Activated naive CD4-positive, alpha-beta T cell treated with anti-CD3 and anti-CD28 coated beads for 36 hours (primary cell): Measurements from ENCODE around the gene CRACR2B. TPM values are rescaled to one million over a fixed set of nuclear protein-coding genes. Genes with fewer than 3 reads are reported as not detected.
A peak's percentile ranks its signal among the peaks of the same experiment; 100 is the strongest.

Source experiments
- CTCF ChIA-PET: fragments of 350-600 bp; sonication (Branson Sonifier 250); formaldehyde crosslinking; loops from one replicate; lab custom pipeline; 2021; ENCODE audit warnings: antibody characterized with exemption; lab: Charles Lee
- DNase-seq: peaks from one replicate; pipeline ENCODE4 v3.0.0-alpha.2; 2020
- H3K27ac Mint-ChIP-seq: one replicate; pipeline ENCODE4 v1.8.0; 2021; ENCODE audit warnings: mild to moderate bottlenecking, mixed read lengths
- H3K27me3 Mint-ChIP-seq: one replicate; pipeline ENCODE4 v1.8.0; 2021; ENCODE audit warnings: low read depth, mixed read lengths
- H3K36me3 Mint-ChIP-seq: one replicate; pipeline ENCODE4 v1.8.0; 2021; ENCODE audit warnings: low read depth, mixed read lengths
- H3K4me1 Mint-ChIP-seq: one replicate; pipeline ENCODE4 v1.8.0; 2021; ENCODE audit warnings: low read depth, mixed read lengths
- H3K4me3 Mint-ChIP-seq: one replicate; pipeline ENCODE4 v1.8.0; 2021; ENCODE audit warnings: mild to moderate bottlenecking, moderate library complexity, mixed read lengths
- H3K9me3 Mint-ChIP-seq: one replicate; pipeline ENCODE4 v1.8.0; 2021; ENCODE audit warnings: mixed read lengths
- intact Hi-C: fragments of 100-400 bp; cut with micrococcal nuclease; formaldehyde crosslinking; loops from one replicate; pipeline ENCODE4 v1.15.1; 2023
- total RNA-seq, 2 experiments: library from RNA; stranded (reverse); gene quantifications; one replicate each; pipeline ENCODE4 v1.2.3, GENCODE V29; 2021

CRACR2B gene
- total RNA-seq = under 1 TPM; 0.32 to 0.41 TPM

DNA sequence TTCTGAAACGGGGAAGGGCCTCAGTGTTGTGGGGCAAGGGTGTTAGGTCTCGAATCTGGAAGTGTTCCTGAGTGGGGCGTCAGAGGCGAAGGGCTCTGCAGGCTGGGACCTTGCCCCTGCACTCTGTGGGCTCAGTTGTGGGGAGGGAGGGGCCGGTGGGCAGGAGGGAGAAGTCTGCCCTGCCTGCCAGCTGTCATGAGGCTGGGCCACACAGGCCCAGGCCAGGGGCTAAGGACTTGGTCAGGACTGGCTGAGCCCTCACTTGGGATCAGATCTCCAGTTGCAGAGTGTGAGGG, at the start of gene CRACR2B:
TSS of gene CRACR2B (plus strand) at position 23 of the 296 bp plus-strand sequence. CDS start 689 bp downstream, outside the sequence.
- intact Hi-C loops = no loop called here
- H3K27me3 Mint-ChIP-seq = peaks cover 39% of the 10 kb centered on the region
- CTCF ChIA-PET = no interaction called here
- DNase-seq = no peak
- peak within 1 kb of the TSS; percentile 48 for H3K4me3 Mint-ChIP-seq
- H3K9me3 Mint-ChIP-seq = no peaks in the 10 kb centered on the region
- no peak within 1 kb of the TSS for H3K27ac Mint-ChIP-seq
- H3K4me1 Mint-ChIP-seq = peaks cover 31% of the 10 kb centered on the region
- peaks cover 7% of the 10 kb centered on the region for H3K36me3 Mint-ChIP-seq

DNA sequence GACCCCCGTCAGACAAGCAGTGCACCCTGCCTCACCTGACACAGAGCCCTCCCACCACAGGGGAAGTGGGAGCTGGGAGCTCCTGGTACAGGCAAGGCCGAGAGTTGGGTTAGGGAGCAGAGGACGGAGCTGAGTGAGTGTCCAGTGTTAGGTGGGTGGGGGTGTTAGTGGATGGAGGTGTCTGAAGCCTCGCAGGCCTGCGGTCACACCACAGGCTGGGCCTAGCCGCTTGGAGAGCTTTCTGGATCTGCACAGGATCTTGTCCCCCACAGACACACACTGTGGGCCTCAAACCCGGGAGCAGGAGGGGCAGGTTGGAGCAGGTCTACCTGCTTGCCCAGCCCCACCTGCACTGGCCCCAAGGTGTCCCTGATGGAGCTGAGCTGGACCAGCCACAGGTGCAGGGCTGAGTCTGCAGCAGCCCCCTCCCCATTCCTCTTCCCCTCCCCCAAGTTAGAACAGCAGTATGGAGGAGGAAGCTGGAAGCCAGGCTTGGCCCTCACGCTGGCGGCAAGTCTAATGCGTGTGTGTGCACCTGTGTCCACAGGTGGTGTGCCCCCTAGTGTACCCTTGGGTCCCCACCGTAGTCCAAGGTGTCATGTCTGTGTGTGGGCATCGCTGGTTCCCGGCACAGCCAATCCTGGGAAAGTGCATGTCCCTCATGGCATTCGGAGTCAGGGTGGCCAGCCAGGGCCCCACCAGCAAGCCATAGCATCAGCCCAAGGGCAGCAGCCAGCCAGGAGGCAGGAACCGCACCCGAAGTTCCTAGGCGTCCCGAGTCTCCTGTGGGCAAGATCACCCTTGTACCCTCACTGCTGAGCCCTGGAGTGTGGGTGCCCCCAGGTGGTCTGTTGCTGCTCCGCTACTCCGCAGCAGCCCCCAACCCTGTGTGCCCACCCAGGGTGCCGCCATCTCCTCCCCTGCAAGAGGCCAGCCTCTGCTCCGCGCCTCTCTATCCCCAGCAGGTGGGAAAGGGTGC, 48.5 kb upstream of the CRACR2B start:
- peak overlapping the region; percentile 27 for H3K4me3 Mint-ChIP-seq
- H3K4me1 Mint-ChIP-seq = peaks cover 29% of the 10 kb centered on the region
- peaks cover 9% of the 10 kb centered on the region for H3K36me3 Mint-ChIP-seq
- no peak for DNase-seq
- H3K27ac Mint-ChIP-seq = no peak overlapping the region
- CTCF ChIA-PET = no interaction called here
- no peaks in the 10 kb centered on the region for H3K9me3 Mint-ChIP-seq
- H3K27me3 Mint-ChIP-seq = no peaks in the 10 kb centered on the region
- intact Hi-C loops = no loop called here

DNA sequence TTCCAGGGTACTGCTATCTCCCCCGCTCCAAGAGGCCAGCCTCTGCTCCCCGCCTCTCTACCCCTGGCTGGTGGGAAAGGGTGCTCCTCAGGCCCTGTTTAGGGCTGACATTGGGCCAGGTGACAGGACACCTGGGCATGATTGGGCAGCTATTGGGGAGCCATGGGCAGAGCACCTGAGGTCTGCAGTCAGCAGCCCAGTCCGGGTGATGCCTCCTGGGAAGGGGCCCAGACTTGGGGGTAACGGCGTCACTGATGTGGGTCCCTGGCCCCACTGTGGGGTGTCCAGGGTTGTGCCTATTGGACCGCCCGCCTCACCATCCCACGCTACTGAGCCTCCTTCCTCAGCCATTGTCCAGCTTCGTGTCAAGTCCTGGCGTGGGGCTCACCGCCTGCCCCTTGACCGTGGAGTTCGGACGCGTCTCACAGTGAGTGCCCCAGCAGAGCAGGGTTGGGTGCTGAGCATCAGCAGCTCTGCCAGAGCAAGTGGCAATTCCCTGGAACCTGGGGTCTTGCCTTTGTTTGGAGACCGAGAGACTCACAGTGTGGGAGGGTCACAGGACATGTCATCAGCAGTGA, 47.7 kb upstream of the CRACR2B start:
- no peak overlapping the region for H3K27ac Mint-ChIP-seq
- no peaks in the 10 kb centered on the region for H3K9me3 Mint-ChIP-seq
- peaks cover 9% of the 10 kb centered on the region for H3K36me3 Mint-ChIP-seq
- CTCF ChIA-PET = no interaction called here
- DNase-seq = no peak
- peaks cover 25% of the 10 kb centered on the region for H3K4me1 Mint-ChIP-seq
- intact Hi-C loops = no loop called here
- no peaks in the 10 kb centered on the region for H3K27me3 Mint-ChIP-seq
- peak overlapping the region; percentile 8 for H3K4me3 Mint-ChIP-seq

DNA sequence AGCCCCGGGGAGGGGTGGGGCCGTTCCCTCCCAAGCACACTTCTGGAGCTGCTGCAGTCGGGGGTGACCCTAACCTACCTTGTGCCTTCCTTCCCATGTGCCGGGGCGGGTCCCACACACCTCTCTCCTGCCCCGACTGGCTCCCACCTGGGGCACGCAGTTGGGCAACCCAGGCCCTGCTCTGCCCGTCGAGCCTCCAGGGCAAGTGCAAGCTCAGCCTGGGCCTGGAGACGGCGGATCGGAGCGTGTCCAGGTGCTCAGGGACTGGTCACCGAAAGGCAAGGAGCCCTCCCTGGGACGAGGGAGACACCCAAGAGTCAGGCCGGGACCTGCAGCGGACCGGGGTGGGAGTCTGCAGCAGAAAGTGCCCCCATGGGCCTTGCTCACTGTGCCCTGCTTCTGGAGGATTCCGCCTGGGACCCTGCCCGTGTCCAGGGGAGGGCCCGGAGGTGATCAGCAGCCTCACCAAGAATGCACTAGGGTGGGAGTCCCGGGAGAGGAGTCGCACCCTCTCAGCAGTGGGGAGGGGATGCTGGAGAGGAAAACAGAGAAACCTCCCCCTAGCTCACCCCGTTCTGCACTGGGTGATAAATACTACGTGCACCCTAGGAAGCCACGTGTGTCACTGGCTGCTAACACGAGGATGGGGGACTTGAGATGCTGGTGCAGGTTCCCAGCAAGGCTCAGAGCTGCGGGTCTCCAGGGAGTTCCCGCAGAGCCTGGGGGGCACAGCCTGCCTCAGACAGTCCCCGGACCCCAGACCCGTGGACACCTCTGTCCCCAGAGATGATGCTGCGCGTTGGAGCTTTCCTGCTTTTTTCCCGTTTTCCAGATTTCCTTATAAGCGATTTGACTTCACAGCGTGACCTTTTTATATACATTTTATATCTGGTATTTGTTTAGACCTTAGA, 45.2 kb upstream of the CRACR2B start:
- DNase-seq = no peak
- intact Hi-C loops = no loop called here
- Mint-ChIP-seq H3K4me3 (no peak overlapping the region), H3K27ac (no peak overlapping the region), H3K27me3 (no peaks in the 10 kb centered on the region), H3K9me3 (no peaks in the 10 kb centered on the region), H3K36me3 (peaks cover 6% of the 10 kb centered on the region), H3K4me1 (peaks cover 12% of the 10 kb centered on the region)
- CTCF ChIA-PET = no interaction called here

DNA sequence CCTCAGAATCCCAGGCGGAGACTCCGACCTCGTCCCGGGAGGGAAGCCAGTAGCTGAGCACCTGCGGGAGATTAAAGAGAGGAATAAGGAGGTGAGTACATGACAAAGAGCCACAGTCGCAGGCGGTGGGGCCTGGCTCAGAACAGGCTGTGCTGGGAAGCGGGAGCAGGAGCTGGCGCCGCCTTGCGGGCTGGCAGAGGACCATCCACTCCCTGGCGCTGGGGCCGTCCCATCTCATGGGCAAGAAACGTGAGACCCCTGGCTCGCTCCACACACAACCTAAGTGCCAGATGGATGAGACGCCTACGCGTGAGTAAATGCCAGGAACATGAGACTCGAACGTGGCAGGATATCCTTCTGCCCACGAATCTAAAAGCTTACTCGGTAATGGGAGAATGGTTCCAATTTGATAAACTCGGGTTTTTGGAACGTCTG, 44.1 kb upstream of the CRACR2B start:
- Mint-ChIP-seq H3K27ac (no peak overlapping the region), H3K36me3 (peaks cover 6% of the 10 kb centered on the region), H3K27me3 (no peaks in the 10 kb centered on the region), H3K9me3 (no peaks in the 10 kb centered on the region), H3K4me1 (peaks cover 12% of the 10 kb centered on the region), H3K4me3 (no peak overlapping the region)
- CTCF ChIA-PET = no interaction called here
- DNase-seq = no peak
- intact Hi-C loops = no loop called here

DNA sequence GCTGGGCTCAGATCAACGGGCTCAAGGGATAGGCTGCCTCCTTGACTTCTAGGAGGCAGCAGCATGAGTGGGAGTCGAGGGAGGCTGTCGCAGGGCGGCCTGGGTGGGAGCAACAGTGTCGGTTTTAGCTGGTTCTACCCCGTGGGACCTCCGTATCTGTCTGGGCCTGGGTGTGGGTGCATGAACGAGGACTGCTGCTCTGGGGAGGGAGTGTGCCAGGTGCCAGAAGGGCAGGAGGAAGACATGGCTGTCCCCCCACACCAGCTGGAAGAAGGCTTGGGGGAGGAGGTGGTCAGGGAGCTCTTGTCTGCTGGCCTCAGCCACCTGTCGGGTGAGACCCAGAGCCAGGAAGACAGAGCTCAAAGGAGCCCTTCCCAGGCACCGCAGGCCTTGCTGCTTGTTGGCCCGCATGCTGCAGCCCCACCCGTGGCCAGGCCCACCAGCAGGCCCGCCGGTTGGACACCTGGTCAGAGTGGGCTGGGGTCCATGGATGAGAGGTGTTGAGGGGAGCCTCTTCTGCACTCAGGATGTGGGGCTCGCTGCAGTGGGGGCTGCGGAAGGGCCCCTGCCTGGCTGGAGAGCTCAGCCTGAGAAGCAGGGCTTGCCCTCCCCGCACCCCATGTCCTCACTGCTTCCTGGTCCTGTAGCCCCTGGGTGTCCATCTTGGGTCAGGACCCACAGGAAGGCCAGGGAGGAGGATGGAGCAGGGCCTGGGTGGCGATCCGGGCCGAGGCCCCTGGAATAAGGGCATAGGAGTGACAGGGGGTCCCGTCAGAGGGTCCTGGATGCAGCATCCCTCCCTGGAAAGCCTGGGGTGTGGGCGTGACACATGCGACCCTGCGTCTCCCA, 41.3 kb upstream of the CRACR2B start:
- Mint-ChIP-seq H3K27ac (no peak overlapping the region), H3K4me1 (no peaks in the 10 kb centered on the region), H3K4me3 (no peak overlapping the region), H3K36me3 (peaks cover 5% of the 10 kb centered on the region), H3K9me3 (no peaks in the 10 kb centered on the region), H3K27me3 (peaks cover 3% of the 10 kb centered on the region)
- CTCF ChIA-PET = no interaction called here
- no peak for DNase-seq
- intact Hi-C loops = no loop called here

DNA sequence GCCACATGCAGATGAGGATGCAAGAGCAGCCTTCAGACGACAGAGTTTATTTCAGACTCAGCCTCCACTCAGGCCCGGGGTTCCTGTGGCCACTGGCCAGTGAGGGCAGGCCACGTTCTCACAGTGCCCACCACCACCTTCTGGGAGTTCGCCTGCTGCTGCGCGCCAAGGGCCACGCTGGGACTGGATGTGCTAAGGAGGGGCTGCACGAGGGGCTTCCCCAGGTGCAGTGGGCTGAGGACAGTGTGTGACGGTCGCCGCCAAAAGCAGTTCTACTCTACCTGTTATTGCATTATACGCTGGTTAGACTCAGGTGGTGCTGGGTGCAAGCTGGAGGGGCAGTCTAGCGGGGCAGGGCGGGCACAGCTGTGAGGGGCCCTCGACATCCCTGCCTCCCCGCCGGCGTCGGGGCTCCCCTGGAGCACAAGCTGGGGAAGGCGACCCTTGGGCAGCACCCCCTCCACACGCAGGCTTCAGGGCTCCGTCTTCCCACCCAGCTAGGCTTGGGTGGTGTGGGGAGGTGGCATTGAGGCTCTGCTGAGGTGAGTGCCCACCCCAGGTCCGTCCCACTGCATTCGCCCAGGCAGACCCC, 40.5 kb upstream of the CRACR2B start:
- CTCF ChIA-PET = no interaction called here
- no peak overlapping the region for H3K4me3 Mint-ChIP-seq
- no peaks in the 10 kb centered on the region for H3K4me1 Mint-ChIP-seq
- peaks cover 3% of the 10 kb centered on the region for H3K27me3 Mint-ChIP-seq
- intact Hi-C loops = no loop called here
- H3K36me3 Mint-ChIP-seq = peaks cover 7% of the 10 kb centered on the region
- DNase-seq = no peak
- no peak overlapping the region for H3K27ac Mint-ChIP-seq
- H3K9me3 Mint-ChIP-seq = no peaks in the 10 kb centered on the region

DNA sequence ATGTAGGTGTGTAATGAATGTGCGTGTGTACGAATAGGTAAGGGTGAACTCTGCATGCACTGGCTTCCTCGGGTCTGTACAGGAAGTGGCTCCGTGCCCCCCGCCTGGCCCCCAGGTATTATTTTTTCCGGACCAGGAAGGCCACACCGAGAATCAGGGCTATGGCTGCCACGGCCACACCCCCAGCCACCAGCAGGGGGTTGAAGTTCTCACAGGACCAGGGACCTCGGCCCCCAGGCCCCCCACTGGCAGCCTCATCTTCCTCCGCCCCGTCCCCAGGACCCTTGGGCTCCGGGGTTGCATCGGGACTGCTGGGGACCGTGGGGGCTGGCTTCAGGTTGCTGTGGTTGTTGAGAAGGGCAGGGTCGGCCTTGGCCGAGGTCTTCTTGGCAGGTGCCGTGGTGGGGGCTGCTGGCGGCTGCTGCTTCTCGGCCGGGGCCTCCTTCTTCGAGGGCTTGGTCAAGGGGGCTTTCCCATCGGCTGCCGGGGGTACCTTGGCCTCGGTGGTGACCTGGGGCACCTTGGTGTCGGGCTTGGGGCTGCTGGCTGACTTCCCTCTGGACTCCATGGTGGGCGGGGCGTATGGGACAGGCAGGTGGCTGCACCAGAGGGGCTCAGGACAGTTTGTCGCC, 39.6 kb upstream of the CRACR2B start:
- CTCF ChIA-PET = no interaction called here

DNA sequence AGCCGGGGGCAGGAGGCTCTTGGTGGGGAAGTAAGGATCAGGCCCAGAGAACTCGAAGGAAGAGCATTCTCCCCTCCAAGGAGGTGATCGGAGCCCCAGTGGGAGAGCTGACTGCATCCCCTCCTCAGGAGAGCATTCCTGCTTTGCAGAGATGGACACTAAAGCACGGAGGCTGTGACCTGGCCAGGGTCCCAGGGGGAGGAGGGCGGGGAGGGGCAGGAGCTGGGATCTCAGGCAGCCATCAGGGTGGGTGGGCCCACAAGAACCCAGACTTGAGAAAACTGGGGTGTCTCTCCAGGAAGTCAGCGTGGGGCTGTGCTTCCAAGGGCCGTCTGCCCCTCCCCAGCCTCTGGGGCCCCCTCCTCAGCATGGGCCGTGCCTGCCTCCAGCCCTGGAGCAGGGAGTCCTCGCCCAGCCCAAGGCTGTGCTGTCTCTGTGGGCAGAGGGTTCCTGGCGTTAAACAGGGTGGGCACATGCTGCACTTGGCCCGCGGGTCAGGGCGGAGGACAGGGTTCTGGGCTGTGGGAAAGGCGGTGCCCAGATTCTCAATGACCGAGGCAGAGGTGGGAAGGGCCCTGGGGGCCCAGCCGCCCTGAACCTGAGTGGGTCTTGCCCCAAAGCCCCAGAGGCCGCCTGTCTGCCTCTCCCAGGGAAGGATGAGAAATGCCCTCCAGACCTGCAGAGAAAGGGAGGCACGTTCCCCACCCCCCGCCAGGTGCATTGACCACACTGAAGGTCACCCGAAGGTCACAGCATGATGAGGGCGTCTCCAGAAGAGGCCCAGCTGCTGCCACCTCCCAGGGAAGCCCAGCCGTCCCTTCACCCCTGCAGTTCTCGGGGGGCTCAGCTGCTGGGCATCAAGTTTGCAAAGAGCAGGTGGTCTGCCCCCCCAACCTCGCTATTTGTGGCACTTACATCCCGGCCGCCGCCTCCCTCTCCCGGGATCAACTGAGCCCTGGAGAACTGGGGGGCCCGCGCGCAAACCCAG, 38.5 kb upstream of the CRACR2B start:
- Mint-ChIP-seq H3K27me3 (peaks cover 3% of the 10 kb centered on the region), H3K4me1 (no peaks in the 10 kb centered on the region), H3K27ac (no peak overlapping the region), H3K4me3 (no peak overlapping the region), H3K36me3 (peaks cover 11% of the 10 kb centered on the region), H3K9me3 (no peaks in the 10 kb centered on the region)
- CTCF ChIA-PET = no interaction called here
- no peak for DNase-seq
- intact Hi-C loops = no loop called here

More for the DNA sequence above, 39.6 kb upstream of the CRACR2B start:
- Mint-ChIP-seq H3K27ac (no peak overlapping the region), H3K27me3 (peaks cover 3% of the 10 kb centered on the region), H3K36me3 (peaks cover 8% of the 10 kb centered on the region), H3K4me3 (no peak overlapping the region), H3K4me1 (no peaks in the 10 kb centered on the region), H3K9me3 (no peaks in the 10 kb centered on the region)
- intact Hi-C loops = no loop called here
- DNase-seq = no peak

DNA sequence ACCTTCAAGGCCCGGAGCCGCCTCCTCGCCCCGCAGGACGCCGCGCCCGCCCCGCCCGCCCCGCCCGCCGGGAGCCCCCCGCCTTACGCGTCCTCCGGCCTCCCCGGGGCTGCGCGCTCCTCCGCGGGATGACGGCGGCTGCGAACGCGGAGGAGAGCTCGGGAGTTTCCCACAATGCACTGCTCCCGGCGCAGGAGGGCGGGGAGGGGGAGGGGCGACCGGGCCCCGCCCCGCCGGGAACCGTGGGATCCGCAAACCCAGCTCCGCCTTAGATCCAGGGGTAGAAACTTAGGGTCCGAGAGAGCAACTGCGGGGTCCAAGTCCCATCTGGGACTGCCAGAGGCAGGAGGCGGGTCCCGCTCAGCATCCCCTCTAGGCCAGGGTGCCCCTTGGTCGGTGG, 37.8 kb upstream of the CRACR2B start, which contains the start of gene CEND1:
TSS of gene CEND1 (minus strand) at position 148 of the 400 bp plus-strand sequence. CDS start 1,514 bp downstream, outside the sequence.
- no peaks in the 10 kb centered on the region for H3K9me3 Mint-ChIP-seq
- H3K4me1 Mint-ChIP-seq = peaks cover 1% of the 10 kb centered on the region
- H3K4me3 Mint-ChIP-seq = no peak within 1 kb of the TSS
- H3K27me3 Mint-ChIP-seq = peaks cover 3% of the 10 kb centered on the region
- CTCF ChIA-PET = no interaction called here
- peaks cover 11% of the 10 kb centered on the region for H3K36me3 Mint-ChIP-seq
- no peak for DNase-seq
- H3K27ac Mint-ChIP-seq = no peak within 1 kb of the TSS
- intact Hi-C loops = loop anchor here (10.0 kb wide), 1 partner anchor 475 kb away; the partner anchor contains the start of gene IFITM1
